Dendritic cell treated with granulocyte-macrophage colony-stimulating factor and Interleukin-4, amounts not matched to agents 40 ng/mL and 50 ng/mL, for 4 days (primary cell): ENCODE data around the gene SH3GLB1.
"Not testable (repeated sequence)": the region's sequence is repeated elsewhere in the genome, so short reads cannot be mapped to it uniquely, and the experiment has no call there.

Source experiments
- H3K27ac Mint-ChIP-seq: one replicate; pipeline ENCODE4 v1.8.0; 2022; ENCODE audit warnings: mild to moderate bottlenecking, mixed read lengths
- H3K27me3 Mint-ChIP-seq: one replicate; pipeline ENCODE4 v1.8.0; 2022; ENCODE audit warnings: mild to moderate bottlenecking, mixed read lengths
- H3K36me3 Mint-ChIP-seq: one replicate; pipeline ENCODE4 v1.8.0; 2022; ENCODE audit warnings: low read depth, mixed read lengths
- H3K4me1 Mint-ChIP-seq: one replicate; pipeline ENCODE4 v1.8.0; 2022; ENCODE audit warnings: low read depth, mixed read lengths
- H3K4me3 Mint-ChIP-seq: one replicate; pipeline ENCODE4 v1.8.0; 2022; ENCODE audit warnings: mild to moderate bottlenecking, moderate library complexity, mixed read lengths
- H3K9me3 Mint-ChIP-seq: one replicate; pipeline ENCODE4 v1.8.0; 2022; ENCODE audit warnings: mixed read lengths
- intact Hi-C: fragments of 100-400 bp; cut with micrococcal nuclease; formaldehyde crosslinking; loops from one replicate; pipeline ENCODE4 v1.15.0; 2022

Gene SH3GLB1

DNA sequence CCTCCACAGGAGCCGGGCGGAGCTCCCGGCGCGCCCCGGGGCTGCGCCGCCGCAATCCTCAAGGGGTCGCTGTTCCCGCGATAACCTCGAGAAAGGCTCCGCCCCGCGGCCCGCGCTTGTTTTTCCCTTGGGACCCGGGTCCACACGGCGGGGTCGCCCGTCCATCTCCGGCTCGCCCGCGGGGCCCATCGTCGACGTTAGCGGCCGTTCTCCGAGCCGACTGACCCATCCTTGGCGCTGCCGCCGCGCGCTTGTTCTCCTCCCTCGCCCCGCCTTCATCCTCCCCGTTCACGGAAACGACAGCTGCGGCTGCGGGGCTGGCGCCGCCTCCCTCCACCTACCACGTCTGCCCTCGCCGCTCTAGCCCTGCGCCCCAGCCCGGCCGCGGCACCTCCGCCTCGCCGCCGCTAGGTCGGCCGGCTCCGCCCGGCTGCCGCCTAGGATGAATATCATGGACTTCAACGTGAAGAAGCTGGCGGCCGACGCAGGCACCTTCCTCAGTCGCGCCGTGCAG is at the start of gene SH3GLB1:
SH3GLB1 (plus strand) TSS at position 119 of the 514 bp plus-strand sequence; CDS start at position 443, 324 bp downstream.
- peak within 1 kb of the TSS; percentile 88 for H3K4me3 Mint-ChIP-seq
- no peaks in the 10 kb centered on the region for H3K9me3 Mint-ChIP-seq
- intact Hi-C loops, result loop anchor here (5.0 to 10.0 kb wide), 4 partner anchors 202 to 1430 kb away; partner anchors contain the start of genes BCL10, HS2ST1 and SELENOF
- H3K4me1 Mint-ChIP-seq, result peaks cover 22% of the 10 kb centered on the region
- H3K27ac Mint-ChIP-seq, result peak within 1 kb of the TSS; percentile 98
- H3K36me3 Mint-ChIP-seq, result peaks cover 23% of the 10 kb centered on the region
- peaks cover 3% of the 10 kb centered on the region for H3K27me3 Mint-ChIP-seq

DNA sequence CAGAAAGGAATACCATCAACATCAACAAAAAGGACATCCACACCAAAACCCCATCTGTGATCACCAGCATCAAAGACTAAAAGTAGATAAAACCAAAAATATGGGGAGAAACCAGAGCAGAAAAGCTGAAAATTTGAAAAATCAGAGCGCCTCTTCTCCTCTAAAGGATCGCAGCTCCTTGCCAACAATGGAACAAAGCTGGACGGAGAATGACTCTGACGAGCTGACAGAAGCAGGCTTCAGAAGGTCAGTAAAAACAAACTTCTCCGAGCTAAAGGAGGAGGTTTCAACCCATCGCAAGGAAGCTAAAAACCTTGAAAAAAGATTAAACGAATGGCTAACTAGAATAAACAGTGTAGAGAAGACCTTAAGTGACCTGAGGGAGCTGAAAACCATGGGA is 46.0 kb upstream of the SH3GLB1 start:
- H3K36me3 Mint-ChIP-seq, H3K4me1 Mint-ChIP-seq, intact Hi-C loops, H3K27me3 Mint-ChIP-seq, H3K4me3 Mint-ChIP-seq, H3K27ac Mint-ChIP-seq: not testable (repeated sequence)
- peaks cover 11% of the 10 kb centered on the region for H3K9me3 Mint-ChIP-seq

DNA sequence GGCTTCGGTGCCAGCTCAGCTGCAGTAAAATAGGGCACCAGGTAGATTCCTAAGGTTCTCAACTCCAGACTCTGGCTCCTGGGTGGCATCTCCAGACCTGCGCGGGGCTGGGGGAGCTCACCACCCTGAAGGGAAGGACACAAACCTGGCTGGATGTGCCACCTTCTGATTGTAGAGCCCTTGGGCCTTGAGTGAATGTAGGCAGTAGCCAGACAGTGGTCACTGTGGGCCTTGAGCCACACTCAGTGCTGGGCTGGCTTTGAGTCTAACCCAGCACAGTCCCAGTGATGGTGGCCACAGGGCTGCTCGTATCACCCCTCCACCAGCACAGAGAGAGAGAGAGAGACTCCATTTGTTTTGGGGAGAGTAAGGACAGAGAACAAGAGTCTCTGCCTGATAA is 38.0 kb upstream of the SH3GLB1 start:
- Mint-ChIP-seq H3K27ac (no peak overlapping the region), H3K9me3 (peaks cover 38% of the 10 kb centered on the region), H3K36me3 (no peaks in the 10 kb centered on the region), H3K27me3 (no peaks in the 10 kb centered on the region), H3K4me3 (no peak overlapping the region), H3K4me1 (no peaks in the 10 kb centered on the region)
- intact Hi-C loops, result no loop called here

DNA sequence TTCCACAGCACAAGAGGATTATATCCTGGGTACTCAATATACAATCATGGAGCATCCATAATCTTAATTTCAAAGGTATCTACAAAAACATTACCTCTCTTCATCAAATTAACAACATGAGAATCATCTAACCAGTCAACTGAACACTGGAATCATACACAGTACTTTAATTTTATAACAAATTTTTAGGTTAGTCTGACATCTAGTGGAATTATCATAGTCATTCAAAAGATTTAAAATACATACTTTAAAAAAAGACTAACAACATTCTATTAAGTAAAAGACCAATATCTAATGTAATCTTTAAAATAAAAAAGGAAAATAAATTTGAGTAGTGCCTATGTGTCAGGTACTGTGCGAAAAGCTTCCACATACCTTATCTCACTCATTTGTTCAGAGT is 16.8 kb upstream of the SH3GLB1 start:
- no peaks in the 10 kb centered on the region for H3K27me3 Mint-ChIP-seq
- no peaks in the 10 kb centered on the region for H3K9me3 Mint-ChIP-seq
- H3K27ac Mint-ChIP-seq, result no peak overlapping the region
- H3K4me3 Mint-ChIP-seq, result no peak overlapping the region
- H3K36me3 Mint-ChIP-seq, result no peaks in the 10 kb centered on the region
- intact Hi-C loops, result no loop called here
- no peaks in the 10 kb centered on the region for H3K4me1 Mint-ChIP-seq

DNA sequence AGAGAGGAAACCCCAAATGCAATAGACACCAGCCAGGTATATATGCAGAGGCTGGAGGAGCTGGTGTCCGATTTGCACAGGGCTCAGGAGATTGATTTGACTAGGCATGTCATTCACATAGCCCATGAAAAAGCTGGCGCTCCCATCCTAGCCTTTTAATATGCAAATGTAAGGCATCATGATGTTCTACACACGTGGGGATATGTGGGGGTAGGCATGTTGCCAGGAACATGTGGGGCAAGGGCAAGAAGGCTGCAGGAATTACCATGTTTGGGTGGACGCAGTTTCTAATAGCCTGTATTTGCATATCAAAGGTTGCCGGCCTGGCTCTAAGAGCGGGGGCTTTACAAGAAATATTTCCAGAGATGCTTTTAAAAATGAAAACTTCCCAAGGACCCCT is 11.7 kb upstream of the SH3GLB1 start:
- no peaks in the 10 kb centered on the region for H3K9me3 Mint-ChIP-seq
- no peak overlapping the region for H3K27ac Mint-ChIP-seq
- no peaks in the 10 kb centered on the region for H3K4me1 Mint-ChIP-seq
- intact Hi-C loops, result no loop called here
- no peaks in the 10 kb centered on the region for H3K36me3 Mint-ChIP-seq
- no peak overlapping the region for H3K4me3 Mint-ChIP-seq
- H3K27me3 Mint-ChIP-seq, result no peaks in the 10 kb centered on the region

DNA sequence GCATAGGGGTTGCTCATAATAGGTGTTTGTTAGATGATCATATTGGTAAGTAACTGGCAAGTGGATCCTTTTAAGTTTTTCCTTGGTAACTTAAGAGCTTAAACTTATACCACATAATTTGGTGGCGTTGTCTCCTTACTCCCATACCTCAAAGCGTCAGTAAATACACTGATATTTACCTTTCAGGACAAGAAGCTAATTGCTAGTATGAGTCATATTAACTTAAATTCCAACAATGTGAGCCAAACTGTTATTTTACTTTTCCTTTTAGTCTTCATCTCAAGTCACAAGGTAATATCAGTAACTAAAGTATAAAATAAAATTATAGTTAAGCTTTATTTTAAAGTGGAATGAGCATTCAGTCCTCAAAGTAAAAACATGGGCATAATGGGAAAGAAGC is 9.0 kb upstream of the SH3GLB1 start:
- intact Hi-C loops, result no loop called here
- no peaks in the 10 kb centered on the region for H3K27me3 Mint-ChIP-seq
- H3K4me3 Mint-ChIP-seq, result no peak overlapping the region
- H3K4me1 Mint-ChIP-seq, result no peaks in the 10 kb centered on the region
- no peaks in the 10 kb centered on the region for H3K9me3 Mint-ChIP-seq
- H3K27ac Mint-ChIP-seq, result no peak overlapping the region
- H3K36me3 Mint-ChIP-seq, result no peaks in the 10 kb centered on the region

DNA sequence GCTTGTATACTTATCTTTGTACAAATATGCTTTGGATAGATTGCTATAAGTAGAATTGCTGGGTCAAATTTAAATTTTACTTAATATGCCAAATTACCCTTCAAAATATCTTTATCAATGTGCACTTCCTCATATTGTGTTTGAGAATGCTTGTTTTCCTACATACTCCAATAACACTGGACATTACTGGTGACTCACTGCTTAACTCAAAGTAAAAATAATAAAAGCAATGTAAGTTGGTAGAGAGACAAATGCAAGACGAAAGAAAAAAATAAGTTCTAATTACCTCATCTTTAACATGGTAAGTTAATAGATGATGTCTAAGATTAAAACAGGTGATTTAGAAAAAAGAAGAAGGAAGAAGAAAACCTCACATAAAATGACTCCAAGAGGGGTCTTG is 7.9 kb upstream of the SH3GLB1 start:
- Mint-ChIP-seq H3K27me3 (no peaks in the 10 kb centered on the region), H3K27ac (no peak overlapping the region), H3K4me1 (no peaks in the 10 kb centered on the region), H3K4me3 (no peak overlapping the region), H3K36me3 (no peaks in the 10 kb centered on the region), H3K9me3 (no peaks in the 10 kb centered on the region)
- intact Hi-C loops, result no loop called here

DNA sequence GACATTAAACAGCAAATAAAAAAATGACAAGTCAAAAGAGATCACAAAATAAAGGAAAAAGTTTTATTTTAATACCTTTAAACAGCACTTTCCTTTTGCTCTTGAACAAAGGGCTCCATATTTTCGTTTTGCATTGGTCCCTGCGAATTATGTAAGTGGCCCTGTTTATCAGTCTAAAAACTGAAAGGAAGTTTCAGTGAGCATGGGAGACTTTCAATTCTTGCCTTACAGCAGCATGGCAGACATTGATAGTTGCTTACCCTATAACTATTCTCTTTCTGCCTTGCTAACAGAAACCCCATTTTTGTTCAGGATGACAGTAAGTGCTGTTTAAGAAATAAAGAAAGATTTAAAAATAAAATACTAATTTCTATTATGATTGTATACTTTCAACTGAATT is 5.2 kb upstream of the SH3GLB1 start:
- H3K9me3 Mint-ChIP-seq, result no peaks in the 10 kb centered on the region
- no peak overlapping the region for H3K4me3 Mint-ChIP-seq
- H3K36me3 Mint-ChIP-seq, result no peaks in the 10 kb centered on the region
- intact Hi-C loops, result no loop called here
- H3K4me1 Mint-ChIP-seq, result peaks cover 11% of the 10 kb centered on the region
- H3K27ac Mint-ChIP-seq, result no peak overlapping the region
- peaks cover 3% of the 10 kb centered on the region for H3K27me3 Mint-ChIP-seq

DNA sequence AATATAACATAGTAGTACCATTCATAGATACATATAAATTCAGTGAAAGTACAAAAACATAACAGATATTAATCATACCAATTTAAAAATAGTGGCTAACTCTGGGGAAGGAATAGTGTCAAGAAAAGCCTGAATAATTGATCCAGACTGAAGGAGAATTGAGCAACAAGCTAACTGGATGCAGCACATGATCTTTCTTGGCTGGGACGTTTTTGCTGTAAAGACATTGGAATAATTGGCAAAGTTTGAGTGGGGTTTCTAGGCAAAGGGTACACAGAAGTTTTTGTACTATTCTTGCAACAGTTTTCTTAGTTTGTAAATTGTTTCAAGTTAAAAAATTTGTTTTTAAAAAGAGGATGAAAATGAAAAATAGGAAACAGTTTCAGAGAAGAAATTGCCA is 2.6 kb upstream of the SH3GLB1 start:
- Mint-ChIP-seq H3K27me3 (peaks cover 3% of the 10 kb centered on the region), H3K36me3 (peaks cover 13% of the 10 kb centered on the region), H3K27ac (no peak overlapping the region), H3K9me3 (no peaks in the 10 kb centered on the region), H3K4me3 (no peak overlapping the region), H3K4me1 (peaks cover 11% of the 10 kb centered on the region)
- intact Hi-C loops, result loop anchor here (5.0 to 10.0 kb wide), 4 partner anchors 199 to 1427 kb away; partner anchors contain the start of genes BCL10, HS2ST1 and SELENOF

DNA sequence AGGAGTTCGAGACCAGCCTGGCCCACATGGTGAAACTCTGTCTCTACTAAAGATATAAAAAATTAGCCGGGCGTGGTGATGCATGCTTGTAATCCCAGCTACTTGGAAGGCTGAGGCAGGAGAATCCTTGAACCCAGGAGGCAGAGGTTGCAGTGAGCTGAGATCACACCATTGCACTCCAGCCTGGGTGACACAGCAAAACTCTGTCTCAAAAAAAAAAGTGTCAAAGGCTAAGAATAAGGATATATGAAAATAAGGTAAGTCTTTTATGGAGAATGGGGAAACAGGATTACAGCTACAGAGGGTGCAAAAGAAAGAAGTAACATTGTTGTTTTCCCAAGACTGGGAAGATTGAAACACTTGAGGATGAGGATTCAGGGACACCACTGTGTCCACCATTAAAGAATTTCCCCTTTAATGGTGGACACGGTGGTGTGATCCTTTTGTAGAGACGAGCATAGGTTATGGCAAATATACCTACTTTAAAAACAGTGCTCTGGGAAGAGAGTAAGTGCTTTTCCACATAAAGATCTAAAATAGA is 1.4 kb upstream of the SH3GLB1 start:
- peak overlapping the region; percentile 29 for H3K27ac Mint-ChIP-seq
- peaks cover 22% of the 10 kb centered on the region for H3K4me1 Mint-ChIP-seq
- peaks cover 23% of the 10 kb centered on the region for H3K36me3 Mint-ChIP-seq
- H3K27me3 Mint-ChIP-seq, H3K9me3 Mint-ChIP-seq, H3K4me3 Mint-ChIP-seq: not testable (repeated sequence)
- intact Hi-C loops, result loop anchor here (5.0 to 10.0 kb wide), 4 partner anchors 201 to 1428 kb away; partner anchors contain the start of genes BCL10, HS2ST1 and SELENOF

DNA sequence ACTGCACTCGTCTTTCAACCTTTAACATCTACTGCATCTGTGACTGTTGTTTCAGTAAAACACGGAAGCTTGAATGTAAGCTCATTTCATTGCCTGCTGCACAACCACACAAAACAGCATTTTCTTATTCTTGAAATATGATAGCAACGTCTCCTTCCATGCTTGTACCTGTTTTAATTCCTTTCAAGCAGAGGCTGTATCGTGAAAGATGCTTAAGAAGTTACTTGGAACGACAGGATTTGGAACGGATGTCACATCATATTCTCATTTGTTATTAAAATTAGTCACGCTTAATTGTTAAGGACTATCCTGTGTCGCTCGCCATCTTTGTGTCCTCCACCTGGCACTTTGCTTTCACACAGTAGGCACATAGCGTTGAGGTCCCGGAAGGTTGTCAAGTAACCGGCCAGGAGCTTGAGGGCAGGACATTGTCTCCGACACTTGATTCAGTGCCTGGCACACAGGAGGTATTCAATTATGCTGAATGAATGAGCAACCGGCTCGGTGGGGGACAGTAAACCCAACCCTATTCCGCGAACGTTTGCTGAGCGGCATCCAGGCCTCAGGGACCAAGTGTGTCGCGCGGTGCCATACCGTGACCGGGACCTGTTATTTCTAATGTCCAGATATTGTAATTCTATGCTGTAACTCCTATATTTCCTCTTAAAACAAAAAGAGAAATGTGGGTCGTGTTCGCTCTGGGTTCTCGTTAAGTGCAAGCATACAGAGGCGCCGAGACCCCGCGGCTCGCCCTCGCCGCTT is 499 bp upstream of the SH3GLB1 start:
- intact Hi-C loops, result loop anchor here (5.0 to 10.0 kb wide), 4 partner anchors 202 to 1429 kb away; partner anchors contain the start of genes BCL10, HS2ST1 and SELENOF
- Mint-ChIP-seq H3K27me3 (peaks cover 3% of the 10 kb centered on the region), H3K36me3 (peaks cover 23% of the 10 kb centered on the region), H3K27ac (peak overlapping the region; percentile 98), H3K4me1 (peaks cover 22% of the 10 kb centered on the region), H3K9me3 (no peaks in the 10 kb centered on the region), H3K4me3 (peak overlapping the region; percentile 88)

DNA sequence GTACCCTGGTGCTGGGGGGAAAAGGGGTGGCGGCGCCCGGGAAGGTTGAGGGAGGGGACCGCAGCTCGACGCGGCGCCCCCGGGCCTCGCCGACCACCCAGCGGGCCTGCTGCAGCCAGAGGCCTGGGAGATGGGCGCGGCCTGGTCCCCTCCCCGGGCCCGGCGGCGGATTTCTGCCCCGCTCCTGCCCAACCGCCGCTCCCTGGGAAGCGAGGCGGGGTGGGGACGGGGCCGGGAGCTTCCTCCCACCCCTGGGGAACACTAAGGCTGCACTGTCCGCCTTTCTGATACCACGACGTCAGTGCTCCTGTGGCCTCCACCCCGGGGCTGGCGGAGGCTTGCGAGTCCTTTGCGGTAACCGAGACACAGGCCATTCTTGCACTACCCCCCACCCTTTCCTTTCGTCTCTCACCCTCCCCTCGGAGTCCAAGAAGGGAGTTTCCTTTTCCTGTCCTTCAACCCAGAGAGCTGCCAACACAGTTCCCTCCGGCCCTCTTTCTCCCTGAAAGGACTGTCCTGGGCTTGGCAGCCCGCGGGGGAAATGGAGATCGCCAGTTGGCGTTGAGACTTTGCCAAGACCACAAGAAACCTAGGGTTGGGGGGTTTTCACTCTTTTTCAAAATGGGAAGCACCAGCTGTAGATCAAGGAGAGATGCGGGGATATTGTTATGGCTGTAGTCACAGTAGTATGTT is 742 bp downstream of the SH3GLB1 start:
- peaks cover 22% of the 10 kb centered on the region for H3K4me1 Mint-ChIP-seq
- intact Hi-C loops, result loop anchor here (5.0 to 10.0 kb wide), 4 partner anchors 203 to 1430 kb away; partner anchors contain the start of genes BCL10, HS2ST1 and SELENOF
- H3K27ac Mint-ChIP-seq, result peak overlapping the region; percentile 98
- no peaks in the 10 kb centered on the region for H3K9me3 Mint-ChIP-seq
- peak overlapping the region; percentile 88 for H3K4me3 Mint-ChIP-seq
- H3K36me3 Mint-ChIP-seq, result peaks cover 23% of the 10 kb centered on the region
- peaks cover 3% of the 10 kb centered on the region for H3K27me3 Mint-ChIP-seq

DNA sequence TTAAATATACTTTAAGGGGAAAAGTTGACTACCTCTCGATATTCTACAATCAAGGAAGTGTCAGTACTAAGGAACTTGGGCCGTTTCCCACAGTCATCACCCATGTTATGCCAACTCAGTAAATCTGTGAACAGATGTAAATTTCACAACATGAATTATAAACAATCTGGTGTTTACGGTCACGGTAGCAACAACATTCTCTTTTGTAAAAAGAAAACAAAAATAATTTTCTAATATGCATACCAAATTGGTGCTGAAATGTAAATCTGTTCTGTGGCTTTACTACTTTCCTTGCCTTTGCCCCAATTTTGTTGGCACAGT is 1.2 kb downstream of the SH3GLB1 start:
- Mint-ChIP-seq H3K36me3 (peaks cover 23% of the 10 kb centered on the region), H3K4me1 (peaks cover 22% of the 10 kb centered on the region), H3K4me3 (peak overlapping the region; percentile 88), H3K27me3 (peaks cover 3% of the 10 kb centered on the region), H3K27ac (peak overlapping the region; percentile 98), H3K9me3 (no peaks in the 10 kb centered on the region)
- intact Hi-C loops, result loop anchor here (10.0 kb wide), 2 partner anchors 209 to 1431 kb away; partner anchors contain the start of genes BCL10, HS2ST1 and SELENOF
